ENCODE measurements around the gene MYO5B.

GRCh38 chr18:49884465-49884864 is 310.5 kb downstream of the MYO5B start:
- TF ChIP-seq CTCF (IDR thresholded peaks at IDR 0.05): no peak
- no peak for TF ChIP-seq EZH2 (IDR thresholded peaks at IDR 0.05; ENCODE audit: borderline replicate concordance, insufficient read depth, low read depth, low read length, poor library complexity, severe bottlenecking)

Measured in B cell (primary cell).